Retinal pigment epithelial cell (primary cell): ENCODE measurements around the gene ASB5.

Experiments used
- DNase-seq: peaks from one replicate; pipeline ENCODE4 v3.0.0-alpha.2; 2010; ENCODE audit warnings: low read depth
- H3K4me3 ChIP-seq: 2 replicates; pipeline ENCODE4 v1.5.1; 2011; ENCODE audit warnings: mild to moderate bottlenecking, low read length, control low read depth, moderate library complexity
- TF ChIP-seq, protein P1 (sequence below): conservative IDR thresholded peaks from 2 replicates; pipeline ENCODE4 v1.5.1; 2011; ENCODE audit warnings: low read depth, low read length, control low read depth, inconsistent platforms

The ASB5 gene

GRCh38 chr4:176268963-176269362 is at the start of gene ASB5:
Gene ASB5, minus strand, starts transcription at chr4:176269222. Its CDS starts 114 bp downstream, at chr4:176269108.
- DNase-seq: no peak
- no peak within 1 kb of the TSS for H3K4me3 ChIP-seq
- TF ChIP-seq, protein P1, sequence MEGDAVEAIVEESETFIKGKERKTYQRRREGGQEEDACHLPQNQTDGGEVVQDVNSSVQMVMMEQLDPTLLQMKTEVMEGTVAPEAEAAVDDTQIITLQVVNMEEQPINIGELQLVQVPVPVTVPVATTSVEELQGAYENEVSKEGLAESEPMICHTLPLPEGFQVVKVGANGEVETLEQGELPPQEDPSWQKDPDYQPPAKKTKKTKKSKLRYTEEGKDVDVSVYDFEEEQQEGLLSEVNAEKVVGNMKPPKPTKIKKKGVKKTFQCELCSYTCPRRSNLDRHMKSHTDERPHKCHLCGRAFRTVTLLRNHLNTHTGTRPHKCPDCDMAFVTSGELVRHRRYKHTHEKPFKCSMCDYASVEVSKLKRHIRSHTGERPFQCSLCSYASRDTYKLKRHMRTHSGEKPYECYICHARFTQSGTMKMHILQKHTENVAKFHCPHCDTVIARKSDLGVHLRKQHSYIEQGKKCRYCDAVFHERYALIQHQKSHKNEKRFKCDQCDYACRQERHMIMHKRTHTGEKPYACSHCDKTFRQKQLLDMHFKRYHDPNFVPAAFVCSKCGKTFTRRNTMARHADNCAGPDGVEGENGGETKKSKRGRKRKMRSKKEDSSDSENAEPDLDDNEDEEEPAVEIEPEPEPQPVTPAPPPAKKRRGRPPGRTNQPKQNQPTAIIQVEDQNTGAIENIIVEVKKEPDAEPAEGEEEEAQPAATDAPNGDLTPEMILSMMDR: no peak

GRCh38 chr4:176313596-176314336 is 44.7 kb upstream of the ASB5 start:
- no peak overlapping the region for H3K4me3 ChIP-seq
- TF ChIP-seq, protein P1: no peak
- no peak for DNase-seq

DNA sequence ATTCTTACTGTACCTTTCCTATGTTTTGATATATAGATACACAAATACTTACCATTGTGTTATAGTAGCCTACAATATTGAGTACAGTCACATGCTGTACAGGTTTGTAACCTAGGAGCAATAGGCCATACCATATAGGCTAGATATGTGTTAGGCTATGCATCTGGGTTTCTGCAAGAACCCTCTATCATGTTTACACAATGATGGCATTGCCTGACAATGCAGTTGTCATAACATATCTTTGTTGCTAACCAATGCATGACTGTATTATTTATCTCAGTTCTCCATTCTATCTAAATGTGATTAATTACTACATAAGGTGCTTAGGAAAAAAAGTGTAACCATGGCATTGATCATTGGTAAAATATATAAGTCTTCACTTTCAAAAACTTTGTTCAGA is 40.8 kb upstream of the ASB5 start:
- no peak overlapping the region for H3K4me3 ChIP-seq
- DNase-seq: no peak
- TF ChIP-seq, protein P1: no peak

- TF ChIP-seq, protein P1: no peak
- H3K4me3 ChIP-seq: no peak overlapping the region
- DNase-seq: no peak
Measured at GRCh38 chr4:176309046-176309445, 40.0 kb upstream of the ASB5 start.

DNA sequence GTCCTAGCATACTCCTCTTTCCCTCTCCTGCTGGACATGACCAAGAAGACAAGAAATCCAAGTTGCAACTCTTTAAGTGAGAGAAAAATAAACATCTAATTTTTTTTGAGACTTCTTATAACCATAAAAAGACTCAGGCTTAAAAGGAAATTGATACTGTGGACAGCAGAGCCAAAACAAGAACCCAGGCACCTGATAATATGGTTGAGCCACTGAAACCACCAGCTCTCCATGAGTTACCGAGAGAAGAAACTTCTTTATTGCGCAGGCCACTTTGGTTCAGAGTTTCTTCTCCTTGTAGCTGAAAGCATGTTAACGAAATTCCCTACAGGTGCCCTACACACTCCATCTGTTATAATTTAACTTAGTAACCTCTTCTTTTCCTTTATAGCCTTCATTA is 39.4 kb upstream of the ASB5 start:
- no peak for DNase-seq
- TF ChIP-seq, protein P1: no peak
- H3K4me3 ChIP-seq: no peak overlapping the region

DNA sequence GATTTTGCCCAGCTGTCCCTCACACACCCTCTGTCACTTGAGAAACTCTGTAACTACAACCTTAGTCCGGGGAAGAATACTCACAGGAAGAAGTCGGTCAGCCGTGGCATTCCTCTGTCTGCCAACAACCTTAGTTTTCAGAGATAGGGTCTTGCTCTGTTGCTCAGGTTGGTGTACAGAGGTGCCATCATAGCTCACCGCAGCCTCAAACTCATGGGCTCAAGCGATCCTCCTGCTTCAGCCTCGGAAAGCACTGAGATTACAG is 38.6 kb upstream of the ASB5 start:
- H3K4me3 ChIP-seq: no peak overlapping the region
- TF ChIP-seq, protein P1: no peak
- no peak for DNase-seq

DNA sequence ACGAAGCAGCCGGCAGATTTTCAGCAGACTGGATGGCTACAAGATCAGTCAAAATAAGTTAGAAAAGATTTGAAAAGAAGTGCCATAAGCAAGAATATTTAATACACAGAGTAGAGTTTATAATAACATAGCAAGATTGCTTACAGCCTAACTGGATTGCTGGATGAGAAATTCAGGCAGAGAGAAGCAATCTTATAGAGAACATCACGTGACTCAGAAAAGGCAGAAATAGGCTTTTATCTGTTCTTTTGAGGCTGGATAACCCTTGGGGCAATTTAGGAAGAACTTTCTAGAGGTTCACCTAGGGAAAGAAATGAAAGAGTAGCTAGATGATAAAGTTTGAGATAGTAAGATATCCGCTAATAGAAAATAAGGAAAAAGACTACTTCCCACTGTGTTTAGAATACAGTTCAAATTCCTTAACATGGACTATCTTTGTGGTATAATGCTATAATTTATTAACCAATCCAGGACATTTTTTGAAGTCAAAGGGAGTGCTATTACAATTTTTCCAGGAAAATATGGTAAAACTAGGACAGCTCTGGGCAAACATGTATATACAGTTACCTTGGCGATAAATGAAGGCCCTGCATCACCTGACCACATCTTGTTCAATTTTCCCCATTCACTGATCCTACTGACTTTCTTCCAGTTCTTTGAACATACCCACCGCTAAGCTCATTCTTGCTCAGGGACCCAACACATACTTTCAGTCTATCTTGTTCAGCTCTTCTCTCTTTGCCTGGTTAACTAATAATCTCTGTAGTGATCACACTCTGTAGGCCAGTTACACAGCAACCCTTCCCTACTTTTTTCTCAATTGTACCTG is 38.0 kb upstream of the ASB5 start:
- no peak overlapping the region for H3K4me3 ChIP-seq
- TF ChIP-seq, protein P1: no peak
- DNase-seq: no peak
